WTC11 (cell line): Measurements from ENCODE around the gene ZP3. TPM values are rescaled to one million over a fixed set of nuclear protein-coding genes. Genes with fewer than 3 reads are reported as not detected.

Experiments used
- ATAC-seq: fragments of 200-7000 bp; cut with Tn5 transposase; 2 replicates; pipeline ENCODE4 v1.10.0; 2021; ENCODE audit warnings: mild to moderate bottlenecking, moderate library complexity
- CTCF ChIA-PET: fragments of 300-600 bp; sonication (Branson Sonifier 250); formaldehyde crosslinking; loops from one replicate; lab custom pipeline; 2021; ENCODE audit warnings: antibody characterized with exemption; lab: Charles Lee
- POLR2A ChIA-PET: fragments of 350-600 bp; sonication (Branson Sonifier 250); formaldehyde crosslinking; loops from one replicate; lab custom pipeline; 2021; ENCODE audit warnings: antibody characterized with exemption; lab: Charles Lee
- DNase-seq: peaks from one replicate; pipeline ENCODE4 v3.0.0; 2021; ENCODE audit warnings: low spot score
- H3K27ac Mint-ChIP-seq: 2 replicates; pipeline ENCODE4 v1.8.0; 2021; ENCODE audit warnings: mixed read lengths
- H3K27me3 Mint-ChIP-seq: 2 replicates; pipeline ENCODE4 v1.8.0; 2021; ENCODE audit warnings: low read depth, mild to moderate bottlenecking, moderate library complexity, mixed read lengths
- H3K36me3 Mint-ChIP-seq: 2 replicates; pipeline ENCODE4 v1.8.0; 2021; ENCODE audit warnings: mixed read lengths
- H3K4me1 Mint-ChIP-seq: 2 replicates; pipeline ENCODE4 v1.8.0; 2022; ENCODE audit warnings: mixed read lengths
- H3K4me3 Mint-ChIP-seq: 2 replicates; pipeline ENCODE4 v1.8.0; 2021; ENCODE audit warnings: mild to moderate bottlenecking, moderate library complexity, mixed read lengths
- H3K9me3 Mint-ChIP-seq: 2 replicates; pipeline ENCODE4 v1.8.0; 2021; ENCODE audit warnings: mixed read lengths
- ATF1 ChIP-seq: sonication (generic); formaldehyde crosslinking; IDR thresholded peaks from 2 replicates; pipeline ENCODE4 v1.8.1; 2023; ENCODE audit warnings: mild to moderate bottlenecking, moderate library complexity, missing genetic modification reagents
- CDX4 ChIP-seq: fragments of 250-450 bp; sonication (Bioruptor Pico); IDR thresholded peaks from 2 replicates; pipeline ENCODE4 v1.9.0; 2021; ENCODE audit warnings: moderate library complexity, mild to moderate bottlenecking, inconsistent platforms, borderline replicate concordance
- FOXP4 ChIP-seq: sonication (generic); formaldehyde crosslinking; IDR thresholded peaks from 2 replicates; pipeline ENCODE4 v1.8.0; 2022; ENCODE audit warnings: mild to moderate bottlenecking, missing genetic modification reagents
- JAZF1 ChIP-seq: fragments of 250-450 bp; sonication (Bioruptor Pico); IDR thresholded peaks from 2 replicates; pipeline ENCODE4 v1.9.0; 2021; ENCODE audit warnings: moderate library complexity, mild to moderate bottlenecking, inconsistent platforms
- JUN ChIP-seq: sonication (generic); formaldehyde crosslinking; IDR thresholded peaks from 2 replicates; pipeline ENCODE4 v1.8.0; 2023; ENCODE audit warnings: mild to moderate bottlenecking, missing genetic modification reagents
- MAX ChIP-seq: sonication (generic); formaldehyde crosslinking; IDR thresholded peaks from 2 replicates; pipeline ENCODE4 v1.8.0; 2022; ENCODE audit warnings: mild to moderate bottlenecking, missing genetic modification reagents
- PRDM15 ChIP-seq: sonication (generic); formaldehyde crosslinking; IDR thresholded peaks from 2 replicates; pipeline ENCODE4 v1.8.0; 2022; ENCODE audit warnings: missing genetic modification reagents
- TP53 ChIP-seq: sonication (generic); formaldehyde crosslinking; IDR thresholded peaks from 2 replicates; pipeline ENCODE4 v1.8.1; 2023; ENCODE audit warnings: mild to moderate bottlenecking, missing genetic modification reagents
- ZBTB21 ChIP-seq: sonication (generic); formaldehyde crosslinking; IDR thresholded peaks from 2 replicates; pipeline ENCODE4 v1.8.1; 2023; ENCODE audit warnings: mild to moderate bottlenecking, missing genetic modification reagents, borderline replicate concordance
- ZNF138 ChIP-seq: sonication (generic); formaldehyde crosslinking; conservative IDR thresholded peaks from 2 replicates; pipeline ENCODE4 v1.8.1; 2022; ENCODE audit warnings: mild to moderate bottlenecking, moderate library complexity, missing genetic modification reagents
- ZNF219 ChIP-seq: sonication (generic); formaldehyde crosslinking; IDR thresholded peaks from 2 replicates; pipeline ENCODE4 v1.8.0; 2023; ENCODE audit warnings: missing genetic modification reagents, mild to moderate bottlenecking, borderline replicate concordance
- ZNF232 ChIP-seq: sonication (generic); formaldehyde crosslinking; IDR thresholded peaks from 2 replicates; pipeline ENCODE4 v1.8.0; 2022; ENCODE audit warnings: mild to moderate bottlenecking, missing genetic modification reagents
- ZNF263 ChIP-seq: sonication (generic); formaldehyde crosslinking; IDR thresholded peaks from 2 replicates; pipeline ENCODE4 v1.8.1; 2022; ENCODE audit warnings: low read depth, mild to moderate bottlenecking, moderate library complexity, missing genetic modification reagents
- ZNF512 ChIP-seq: sonication (generic); formaldehyde crosslinking; IDR thresholded peaks from 2 replicates; pipeline ENCODE4 v1.8.1; 2022; ENCODE audit warnings: missing genetic modification reagents, borderline replicate concordance
- total RNA-seq: library from RNA; stranded (reverse); gene quantifications from 3 replicates; pipeline ENCODE4 v1.2.3, GENCODE V29; 2021
- TF ChIP-seq, protein P1 (sequence below): sonication (generic); formaldehyde crosslinking; conservative IDR thresholded peaks from 2 replicates; pipeline ENCODE4 v1.8.1; 2022; ENCODE audit warnings: mild to moderate bottlenecking, missing genetic modification reagents
- TF ChIP-seq, protein P2 (sequence below): sonication (generic); formaldehyde crosslinking; IDR thresholded peaks from 2 replicates; pipeline ENCODE4 v1.8.0; 2023; ENCODE audit warnings: missing genetic modification reagents, mild to moderate bottlenecking, borderline replicate concordance
- TF ChIP-seq, protein P3 (sequence below): fragments of 200-600 bp; IDR thresholded peaks from 2 replicates; pipeline ENCODE4 v1.8.0; 2022; ENCODE audit warnings: antibody characterized with exemption

Gene ZP3
- total RNA-seq, 1 experiment from 2014 or later, result 1.8 TPM

DNA sequence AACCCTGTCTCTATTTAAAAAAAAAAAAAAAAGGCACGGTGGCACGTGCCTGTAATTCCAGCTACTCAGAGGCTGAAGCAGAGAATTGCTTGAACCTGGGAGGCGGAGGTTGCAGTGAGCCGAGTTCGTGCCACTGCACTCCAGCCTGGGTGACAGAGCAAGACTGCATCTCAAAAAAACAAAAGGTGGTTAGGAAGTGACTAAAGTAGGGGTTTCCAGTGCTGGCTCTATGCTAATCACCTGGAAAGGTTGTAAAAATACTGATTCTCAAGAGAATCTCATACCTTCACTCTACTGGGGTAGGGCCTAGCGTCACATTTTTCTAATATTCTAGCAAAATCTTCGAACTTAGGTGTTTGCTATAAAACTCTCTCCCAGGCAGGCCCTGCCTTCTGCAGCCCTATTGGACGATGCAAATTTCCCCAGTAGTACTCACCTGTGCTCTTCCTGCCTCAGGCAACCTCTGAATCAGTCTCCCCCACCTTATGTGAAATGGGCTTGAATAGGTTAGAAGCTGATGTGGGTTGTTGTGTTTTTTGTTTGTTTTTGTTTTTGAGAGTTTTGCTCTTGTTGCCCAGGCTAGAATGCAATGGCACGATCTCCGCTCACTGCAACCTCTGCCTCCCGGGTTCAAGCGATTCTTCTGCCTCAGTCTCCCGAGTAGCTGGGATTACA is 3.5 kb downstream of the ZP3 start:
- DNase-seq, result no peak
- TF ChIP-seq FOXP4 (CRISPR knock-in tag) (no peak), ZNF219 (CRISPR knock-in tag) (no peak), CDX4 (CRISPR knock-in tag) (no peak), ZNF263 (no peak), ZNF512 (CRISPR knock-in tag) (no peak), JAZF1 (CRISPR knock-in tag) (no peak)
- ChIA-PET CTCF (no interaction called here), POLR2A (no interaction called here)
- Mint-ChIP-seq H3K27me3 (no peaks in the 10 kb centered on the region; the same call in 1 of the 2 replicates), H3K27ac (0 out of 2 replicates have a peak overlapping the region, but pooled peaks have one; percentile 17), H3K4me3 (no peak overlapping the region), H3K9me3 (no peaks in the 10 kb centered on the region), H3K4me1 (peaks cover 25% of the 10 kb centered on the region), H3K36me3 (no peaks in the 10 kb centered on the region)
- peak; percentile 45 for ATAC-seq

GRCh38 chr7:76428868-76429805 is 4.4 kb downstream of the ZP3 start:
- ATAC-seq, result peak; percentile 19
- Mint-ChIP-seq H3K4me1 (peaks cover 17% of the 10 kb centered on the region), H3K36me3 (no peaks in the 10 kb centered on the region), H3K27me3 (no peaks in the 10 kb centered on the region; the same call in 1 of the 2 replicates), H3K9me3 (no peaks in the 10 kb centered on the region), H3K27ac (no peak overlapping the region), H3K4me3 (no peak overlapping the region)
- ChIA-PET CTCF (interaction anchor here (0.6 kb wide), 1 partner anchor 130 kb away, joined by 4 read pairs; no protein-coding TSS in a partner anchor), POLR2A (no interaction called here)
- DNase-seq, result no peak
- no peak for TF ChIP-seq ZNF232
- no peak for TF ChIP-seq TP53
- TF ChIP-seq ZBTB21 (CRISPR knock-in tag), result no peak
- no peak for TF ChIP-seq ZNF138 (CRISPR knock-in tag)
- TF ChIP-seq, protein P1, sequence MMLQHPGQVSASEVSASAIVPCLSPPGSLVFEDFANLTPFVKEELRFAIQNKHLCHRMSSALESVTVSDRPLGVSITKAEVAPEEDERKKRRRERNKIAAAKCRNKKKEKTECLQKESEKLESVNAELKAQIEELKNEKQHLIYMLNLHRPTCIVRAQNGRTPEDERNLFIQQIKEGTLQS, result no peak
- TF ChIP-seq PRDM15 (CRISPR knock-in tag), result no peak
- TF ChIP-seq, protein P2, sequence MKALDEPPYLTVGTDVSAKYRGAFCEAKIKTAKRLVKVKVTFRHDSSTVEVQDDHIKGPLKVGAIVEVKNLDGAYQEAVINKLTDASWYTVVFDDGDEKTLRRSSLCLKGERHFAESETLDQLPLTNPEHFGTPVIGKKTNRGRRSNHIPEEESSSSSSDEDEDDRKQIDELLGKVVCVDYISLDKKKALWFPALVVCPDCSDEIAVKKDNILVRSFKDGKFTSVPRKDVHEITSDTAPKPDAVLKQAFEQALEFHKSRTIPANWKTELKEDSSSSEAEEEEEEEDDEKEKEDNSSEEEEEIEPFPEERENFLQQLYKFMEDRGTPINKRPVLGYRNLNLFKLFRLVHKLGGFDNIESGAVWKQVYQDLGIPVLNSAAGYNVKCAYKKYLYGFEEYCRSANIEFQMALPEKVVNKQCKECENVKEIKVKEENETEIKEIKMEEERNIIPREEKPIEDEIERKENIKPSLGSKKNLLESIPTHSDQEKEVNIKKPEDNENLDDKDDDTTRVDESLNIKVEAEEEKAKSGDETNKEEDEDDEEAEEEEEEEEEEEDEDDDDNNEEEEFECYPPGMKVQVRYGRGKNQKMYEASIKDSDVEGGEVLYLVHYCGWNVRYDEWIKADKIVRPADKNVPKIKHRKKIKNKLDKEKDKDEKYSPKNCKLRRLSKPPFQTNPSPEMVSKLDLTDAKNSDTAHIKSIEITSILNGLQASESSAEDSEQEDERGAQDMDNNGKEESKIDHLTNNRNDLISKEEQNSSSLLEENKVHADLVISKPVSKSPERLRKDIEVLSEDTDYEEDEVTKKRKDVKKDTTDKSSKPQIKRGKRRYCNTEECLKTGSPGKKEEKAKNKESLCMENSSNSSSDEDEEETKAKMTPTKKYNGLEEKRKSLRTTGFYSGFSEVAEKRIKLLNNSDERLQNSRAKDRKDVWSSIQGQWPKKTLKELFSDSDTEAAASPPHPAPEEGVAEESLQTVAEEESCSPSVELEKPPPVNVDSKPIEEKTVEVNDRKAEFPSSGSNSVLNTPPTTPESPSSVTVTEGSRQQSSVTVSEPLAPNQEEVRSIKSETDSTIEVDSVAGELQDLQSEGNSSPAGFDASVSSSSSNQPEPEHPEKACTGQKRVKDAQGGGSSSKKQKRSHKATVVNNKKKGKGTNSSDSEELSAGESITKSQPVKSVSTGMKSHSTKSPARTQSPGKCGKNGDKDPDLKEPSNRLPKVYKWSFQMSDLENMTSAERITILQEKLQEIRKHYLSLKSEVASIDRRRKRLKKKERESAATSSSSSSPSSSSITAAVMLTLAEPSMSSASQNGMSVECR (CRISPR knock-in tag), result no peak
- TF ChIP-seq ATF1, result no peak
- no peak for TF ChIP-seq JUN (CRISPR knock-in tag)
- no peak for TF ChIP-seq MAX
- TF ChIP-seq, protein P3, sequence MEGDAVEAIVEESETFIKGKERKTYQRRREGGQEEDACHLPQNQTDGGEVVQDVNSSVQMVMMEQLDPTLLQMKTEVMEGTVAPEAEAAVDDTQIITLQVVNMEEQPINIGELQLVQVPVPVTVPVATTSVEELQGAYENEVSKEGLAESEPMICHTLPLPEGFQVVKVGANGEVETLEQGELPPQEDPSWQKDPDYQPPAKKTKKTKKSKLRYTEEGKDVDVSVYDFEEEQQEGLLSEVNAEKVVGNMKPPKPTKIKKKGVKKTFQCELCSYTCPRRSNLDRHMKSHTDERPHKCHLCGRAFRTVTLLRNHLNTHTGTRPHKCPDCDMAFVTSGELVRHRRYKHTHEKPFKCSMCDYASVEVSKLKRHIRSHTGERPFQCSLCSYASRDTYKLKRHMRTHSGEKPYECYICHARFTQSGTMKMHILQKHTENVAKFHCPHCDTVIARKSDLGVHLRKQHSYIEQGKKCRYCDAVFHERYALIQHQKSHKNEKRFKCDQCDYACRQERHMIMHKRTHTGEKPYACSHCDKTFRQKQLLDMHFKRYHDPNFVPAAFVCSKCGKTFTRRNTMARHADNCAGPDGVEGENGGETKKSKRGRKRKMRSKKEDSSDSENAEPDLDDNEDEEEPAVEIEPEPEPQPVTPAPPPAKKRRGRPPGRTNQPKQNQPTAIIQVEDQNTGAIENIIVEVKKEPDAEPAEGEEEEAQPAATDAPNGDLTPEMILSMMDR, result no peak
